Pons (tissue), 1 donor: ENCODE results near the gene IQSEC1.

Experiments
- DNase-seq: peaks from one replicate; pipeline ENCODE4 v3.0.0-alpha.2; 2016; ENCODE audit warnings: low spot score

The IQSEC1 gene

DNA sequence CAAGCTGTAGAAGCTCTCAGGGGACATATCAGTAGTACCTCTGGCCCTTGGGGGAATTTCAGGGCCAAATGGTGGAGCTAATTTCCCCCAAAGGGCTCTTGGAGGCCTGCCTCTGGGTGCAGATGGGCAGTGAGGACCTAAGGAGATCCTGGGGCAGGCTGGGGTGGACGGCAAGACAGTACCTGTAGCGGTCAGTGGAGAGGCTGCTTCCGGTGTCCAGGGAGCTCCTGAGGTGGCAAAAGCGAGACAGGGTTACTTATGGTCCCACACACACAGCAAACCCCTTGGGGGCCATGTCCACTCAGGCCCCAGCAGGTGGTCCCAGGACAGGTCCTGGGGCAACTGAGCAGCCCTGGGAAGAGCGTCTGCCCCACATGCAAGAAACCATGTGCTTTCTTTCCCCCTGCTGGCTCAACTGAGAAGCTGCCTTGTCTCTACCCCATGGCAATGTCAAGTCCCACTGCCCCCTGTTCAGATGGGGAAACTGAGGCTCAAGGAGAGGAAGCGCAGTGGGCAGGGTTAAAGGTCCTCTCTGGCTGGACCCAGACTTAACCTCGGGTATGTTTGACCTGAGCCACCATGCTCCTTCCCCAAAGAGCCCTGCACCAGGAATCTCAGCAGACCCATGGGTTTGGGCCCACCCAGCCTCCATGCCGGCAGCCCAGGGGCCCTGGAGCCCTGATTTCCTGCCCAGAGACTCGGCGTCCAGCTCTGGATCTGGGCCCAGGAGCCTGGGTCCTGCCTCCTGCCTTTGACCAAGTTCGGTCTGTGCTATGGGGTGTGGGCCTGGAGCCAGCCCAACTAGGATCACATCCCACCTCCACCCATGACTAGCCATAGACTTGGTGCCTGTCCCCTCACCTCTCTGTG, 25.7 kb downstream of the IQSEC1 start:
- no peak for DNase-seq

DNA sequence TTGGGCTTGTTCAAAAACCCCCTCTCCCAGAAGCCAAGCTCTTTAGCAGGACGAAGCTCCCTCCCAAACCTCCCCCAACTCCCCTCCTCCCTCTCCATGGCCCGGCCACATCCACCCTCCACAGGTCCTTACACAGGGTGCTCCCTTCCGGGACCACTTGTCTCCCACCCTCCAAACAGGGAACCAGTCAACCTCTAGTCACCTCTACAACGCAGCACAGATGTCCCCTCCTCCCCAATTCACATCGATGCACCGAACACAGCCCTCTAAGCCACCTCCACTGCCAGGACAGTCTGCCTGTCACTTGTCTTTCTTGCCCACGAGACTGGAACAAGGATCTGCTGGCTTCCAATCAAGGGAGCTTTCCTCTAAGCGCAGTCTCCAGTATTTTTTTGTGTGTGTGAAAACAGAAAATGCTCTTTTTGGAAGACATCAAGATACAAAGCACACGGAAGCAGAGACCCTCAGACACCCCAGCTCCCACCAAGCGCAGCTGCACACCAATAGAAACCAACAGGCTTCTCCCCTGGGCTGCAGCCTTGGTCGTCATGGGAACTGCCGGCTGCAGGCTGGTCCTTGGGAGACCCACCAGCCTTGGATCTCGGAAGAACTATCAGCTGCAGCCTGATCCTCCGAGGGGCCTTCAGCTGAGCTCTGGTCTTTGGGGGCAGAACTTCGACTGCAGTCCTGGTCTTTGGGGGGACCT, 26.5 kb downstream of the IQSEC1 start:
- no peak for DNase-seq

DNA sequence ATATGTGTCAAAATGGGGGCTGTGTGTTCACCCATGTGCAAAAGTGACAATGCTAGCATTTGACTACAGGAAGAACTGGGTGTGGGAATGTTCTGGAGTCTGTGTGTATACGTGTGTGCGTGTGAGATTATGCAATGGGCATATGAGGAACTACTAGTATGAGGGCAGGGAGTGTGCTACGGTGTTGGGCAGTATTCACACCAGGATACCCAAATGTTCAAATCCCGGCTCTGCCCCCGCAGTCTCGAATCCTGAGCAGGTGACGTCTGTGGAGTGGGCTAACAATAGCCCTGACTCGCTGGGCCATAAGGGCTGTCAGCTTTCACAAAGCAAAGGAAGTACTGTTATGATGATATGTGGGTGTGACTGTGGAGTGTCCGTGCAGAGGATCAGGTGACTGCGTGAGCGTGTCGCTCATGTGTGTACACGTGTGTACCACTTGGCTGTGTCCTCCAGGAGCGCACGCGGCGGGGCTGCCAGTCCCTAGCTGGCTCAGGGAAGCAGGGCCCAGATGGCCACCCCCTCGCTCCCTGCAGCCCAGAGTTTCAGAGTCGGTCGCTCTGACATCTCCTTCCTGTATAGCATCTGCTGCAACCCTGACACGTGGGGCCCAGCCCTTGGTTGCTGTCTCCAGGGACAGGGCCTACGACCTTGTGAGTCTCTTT, 27.2 kb downstream of the IQSEC1 start:
- DNase-seq = no peak

- no peak for DNase-seq
These were observed 27.9 kb downstream of the IQSEC1 start for GRCh38 chr3:13045241-13045903.

DNA sequence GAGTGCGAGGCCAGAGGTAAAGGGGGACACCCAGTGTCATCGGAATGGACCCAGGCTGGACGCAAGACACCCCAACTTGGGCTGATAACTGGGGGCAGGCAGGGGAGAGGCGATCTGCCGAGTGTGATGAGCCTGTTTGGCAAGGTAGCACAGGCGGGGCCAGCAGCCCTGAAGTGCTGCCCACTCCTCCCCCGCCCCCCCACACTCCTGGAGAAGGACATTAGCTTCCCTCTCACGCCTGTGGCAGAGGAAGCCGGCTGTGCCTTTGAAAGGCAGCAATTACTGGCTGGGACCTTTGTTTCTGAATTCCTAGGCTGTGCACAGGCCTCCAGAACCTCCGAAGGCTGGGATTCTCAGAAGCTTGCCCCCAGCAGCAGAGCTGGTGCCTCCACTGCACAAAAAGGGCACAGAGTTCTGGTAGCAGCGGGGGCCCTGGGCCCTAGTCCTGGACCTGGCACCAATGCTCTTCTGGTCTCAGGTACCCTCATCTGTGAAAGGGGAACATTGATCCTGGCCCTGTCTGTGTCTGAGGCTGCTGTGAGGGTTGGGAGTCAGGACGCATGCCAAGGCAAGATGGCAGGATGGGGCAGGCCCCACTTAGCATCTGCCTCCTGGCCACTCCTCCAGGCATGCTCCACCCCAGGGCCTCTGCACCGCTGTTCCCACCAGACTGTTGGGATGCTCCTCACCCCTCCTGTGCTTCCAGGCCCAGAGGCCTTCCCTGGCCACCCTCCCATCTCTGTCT, 28.6 kb downstream of the IQSEC1 start:
- DNase-seq = peak; percentile 66

DNA sequence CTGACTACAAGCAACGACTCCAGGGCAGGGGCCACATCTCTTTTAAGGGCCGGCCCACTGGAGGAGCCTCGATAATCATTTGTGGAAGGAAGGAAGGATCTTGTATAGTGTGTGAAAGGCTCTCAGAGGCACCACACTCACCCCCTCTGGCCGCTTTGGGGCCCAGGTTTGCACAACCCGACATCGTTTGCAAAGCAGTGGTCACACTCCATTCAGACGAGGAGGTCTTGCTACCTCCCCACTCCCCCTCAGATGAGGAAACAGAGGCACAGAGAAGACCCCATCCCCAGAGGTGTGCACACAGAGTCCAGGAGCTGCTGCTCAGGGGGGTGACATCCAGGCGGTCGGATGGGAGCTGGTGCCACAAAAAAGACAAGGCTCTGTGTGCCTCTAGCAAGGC, 29.6 kb downstream of the IQSEC1 start:
- no peak for DNase-seq

DNA sequence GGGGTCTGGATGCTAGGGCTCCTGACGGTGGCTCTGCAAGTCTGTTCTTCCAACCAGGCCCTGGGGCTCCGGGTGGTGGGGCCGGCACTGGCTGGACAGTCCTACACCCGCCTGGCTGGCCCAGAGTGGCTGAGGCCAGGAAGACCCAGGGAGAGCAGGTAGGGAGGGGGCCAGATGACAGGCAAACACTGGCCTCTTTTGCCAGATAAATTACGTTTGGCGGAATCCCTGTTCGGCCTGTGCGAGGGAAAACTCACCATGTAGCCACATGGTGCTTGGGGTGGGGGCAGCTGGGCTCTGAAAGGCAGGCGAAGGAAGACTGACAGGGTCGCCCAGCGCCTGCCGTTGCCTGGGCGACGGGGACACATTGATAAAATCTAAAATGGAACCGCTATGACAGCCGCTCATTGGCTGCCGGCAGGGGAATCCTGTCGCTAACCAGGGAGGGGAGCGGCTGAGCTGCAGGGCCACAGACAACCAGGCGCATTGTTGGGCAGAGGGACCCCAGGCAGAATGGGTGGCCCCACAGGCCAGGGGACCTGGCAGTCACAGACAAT, 30.4 kb downstream of the IQSEC1 start:
- DNase-seq = no peak

GRCh38 chr3:13042127-13042701, 31.0 kb downstream of the IQSEC1 start:
- peak; percentile 60 for DNase-seq

GRCh38 chr3:13041113-13041776, 32.0 kb downstream of the IQSEC1 start:
- no peak for DNase-seq

- DNase-seq = no peak
These were observed 32.7 kb downstream of the IQSEC1 start for GRCh38 chr3:13040361-13041074.

DNA sequence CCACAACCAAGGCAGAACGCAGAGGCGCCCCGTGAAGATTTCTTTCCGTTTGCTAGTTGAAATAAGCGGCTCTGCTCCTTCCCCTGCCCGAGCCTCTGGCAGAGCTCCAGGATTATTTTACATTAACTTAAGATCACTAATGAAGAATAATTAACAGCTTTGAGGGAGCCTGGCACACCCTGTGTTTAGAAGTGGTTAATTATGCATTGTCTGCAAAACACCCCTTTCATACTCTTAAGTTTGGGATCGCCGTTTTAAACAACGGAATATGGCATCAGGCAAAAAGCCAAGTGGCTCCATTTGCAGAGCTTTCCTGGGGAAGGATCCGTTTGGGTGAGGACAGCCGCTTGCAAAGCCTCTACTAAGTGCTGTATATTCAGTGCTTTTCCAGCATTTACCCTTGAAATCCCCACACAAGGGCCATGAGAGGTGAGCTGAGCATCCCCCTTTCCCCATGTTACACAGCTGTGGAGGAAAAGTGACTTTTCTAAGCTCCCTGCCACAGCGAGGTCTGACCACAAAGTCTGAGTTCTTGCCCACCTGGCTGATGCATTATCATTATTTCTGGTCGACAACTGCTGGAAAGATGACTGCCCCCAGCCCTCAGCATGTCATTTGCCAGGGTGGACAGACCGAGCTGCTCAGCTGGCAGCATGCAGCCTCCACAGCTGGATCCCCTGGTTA, 33.9 kb downstream of the IQSEC1 start:
- DNase-seq = no peak

GRCh38 chr3:13037458-13038117, 35.6 kb downstream of the IQSEC1 start:
- no peak for DNase-seq

DNA sequence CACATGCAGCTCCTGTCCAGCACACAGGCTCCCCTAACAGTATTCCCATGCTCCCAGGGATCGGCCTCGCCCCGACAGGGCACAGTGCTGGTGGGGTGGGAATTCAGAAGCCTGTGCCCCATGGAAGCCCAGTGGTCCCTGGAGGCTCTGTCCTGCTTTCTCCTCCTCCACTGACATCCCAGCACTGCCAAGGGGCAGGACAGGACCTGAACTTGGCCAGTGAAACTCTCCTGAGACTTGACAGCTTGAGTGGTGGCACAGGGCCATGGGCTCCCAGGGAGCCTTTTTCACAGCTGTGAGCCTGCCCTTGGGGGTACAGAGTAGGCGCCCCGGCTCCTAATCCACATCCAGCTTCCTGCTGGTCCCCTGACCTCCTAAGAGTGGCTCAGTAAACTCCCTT, 38.4 kb downstream of the IQSEC1 start:
- DNase-seq = no peak

- DNase-seq = no peak
These were observed 39.0 kb downstream of the IQSEC1 start for GRCh38 chr3:13034109-13034800.

GRCh38 chr3:13032206-13032605, 41.0 kb downstream of the IQSEC1 start:
- DNase-seq = no peak

DNA sequence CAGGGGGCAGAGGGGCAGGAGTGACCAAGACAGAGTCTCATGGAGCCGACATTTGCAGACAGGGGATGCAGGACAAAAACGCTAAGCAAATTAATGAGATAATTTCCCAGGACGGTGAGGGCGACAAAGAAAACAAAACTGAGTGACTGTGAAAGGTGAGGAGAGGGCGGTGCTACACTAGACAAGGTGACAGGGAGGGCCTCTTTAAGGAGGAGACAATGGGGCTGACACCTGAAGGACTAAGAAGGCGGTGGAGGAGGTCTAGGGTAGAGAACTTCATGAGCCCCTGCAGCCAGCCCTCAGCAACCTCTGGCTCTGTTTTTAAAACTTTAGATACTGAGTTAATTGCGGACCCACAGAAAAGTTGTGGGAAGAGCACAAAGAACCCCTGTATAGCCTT, 41.6 kb downstream of the IQSEC1 start:
- no peak for DNase-seq

DNA sequence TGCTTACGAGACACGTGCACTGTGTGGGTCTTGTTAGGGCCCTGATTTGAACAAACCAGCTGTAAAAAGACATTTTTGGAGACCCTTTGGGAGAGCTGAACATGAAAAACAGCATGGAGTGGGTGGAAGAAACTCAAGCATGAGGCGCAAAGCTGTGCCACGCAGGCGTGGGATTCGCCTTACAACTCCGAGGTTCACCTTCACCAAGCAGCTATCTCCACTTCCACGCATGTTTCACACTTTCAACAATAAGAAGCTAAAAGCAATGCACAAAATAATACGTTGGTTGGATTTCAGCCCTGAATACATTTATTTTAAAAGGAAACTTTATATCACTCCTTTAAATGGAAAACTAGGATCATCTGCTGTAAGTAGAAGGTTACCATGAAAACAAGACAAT, 42.5 kb downstream of the IQSEC1 start:
- no peak for DNase-seq
